HG03432 (cell line): Measurements from ENCODE around the gene PTPDC1.

Experiments used
- ATAC-seq: cut with Tn5 transposase; IDR thresholded peaks from one replicate; pipeline ENCODE4 v1.9.1; 2021; ENCODE audit warnings: mild to moderate bottlenecking, moderate library complexity; ENCODE audit not compliant: unreplicated experiment

The PTPDC1 gene, protein sequence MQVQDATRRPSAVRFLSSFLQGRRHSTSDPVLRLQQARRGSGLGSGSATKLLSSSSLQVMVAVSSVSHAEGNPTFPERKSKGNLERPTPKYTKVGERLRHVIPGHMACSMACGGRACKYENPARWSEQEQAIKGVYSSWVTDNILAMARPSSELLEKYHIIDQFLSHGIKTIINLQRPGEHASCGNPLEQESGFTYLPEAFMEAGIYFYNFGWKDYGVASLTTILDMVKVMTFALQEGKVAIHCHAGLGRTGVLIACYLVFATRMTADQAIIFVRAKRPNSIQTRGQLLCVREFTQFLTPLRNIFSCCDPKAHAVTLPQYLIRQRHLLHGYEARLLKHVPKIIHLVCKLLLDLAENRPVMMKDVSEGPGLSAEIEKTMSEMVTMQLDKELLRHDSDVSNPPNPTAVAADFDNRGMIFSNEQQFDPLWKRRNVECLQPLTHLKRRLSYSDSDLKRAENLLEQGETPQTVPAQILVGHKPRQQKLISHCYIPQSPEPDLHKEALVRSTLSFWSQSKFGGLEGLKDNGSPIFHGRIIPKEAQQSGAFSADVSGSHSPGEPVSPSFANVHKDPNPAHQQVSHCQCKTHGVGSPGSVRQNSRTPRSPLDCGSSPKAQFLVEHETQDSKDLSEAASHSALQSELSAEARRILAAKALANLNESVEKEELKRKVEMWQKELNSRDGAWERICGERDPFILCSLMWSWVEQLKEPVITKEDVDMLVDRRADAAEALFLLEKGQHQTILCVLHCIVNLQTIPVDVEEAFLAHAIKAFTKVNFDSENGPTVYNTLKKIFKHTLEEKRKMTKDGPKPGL

DNA sequence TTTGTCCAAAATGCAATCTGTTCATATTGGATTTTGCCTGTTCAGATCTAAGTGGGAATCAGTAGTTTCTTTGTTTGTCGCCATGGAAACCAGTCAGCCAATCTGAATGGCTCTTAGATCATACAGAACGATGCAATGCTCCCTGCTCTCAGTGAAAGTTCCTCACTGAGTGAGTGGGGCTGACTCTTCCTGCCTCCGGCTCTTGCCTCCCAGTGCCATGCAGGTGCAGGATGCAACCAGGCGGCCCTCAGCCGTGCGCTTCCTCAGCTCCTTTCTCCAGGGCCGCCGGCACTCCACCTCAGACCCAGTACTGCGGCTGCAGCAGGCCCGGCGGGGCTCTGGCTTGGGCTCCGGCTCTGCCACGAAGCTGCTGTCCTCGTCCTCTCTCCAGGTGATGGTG, at the start of gene PTPDC1:
Gene PTPDC1 (plus strand): TSS at position 151 of the 400 bp plus-strand sequence. CDS start 67 bp downstream, at position 218.
- no peak for ATAC-seq

DNA sequence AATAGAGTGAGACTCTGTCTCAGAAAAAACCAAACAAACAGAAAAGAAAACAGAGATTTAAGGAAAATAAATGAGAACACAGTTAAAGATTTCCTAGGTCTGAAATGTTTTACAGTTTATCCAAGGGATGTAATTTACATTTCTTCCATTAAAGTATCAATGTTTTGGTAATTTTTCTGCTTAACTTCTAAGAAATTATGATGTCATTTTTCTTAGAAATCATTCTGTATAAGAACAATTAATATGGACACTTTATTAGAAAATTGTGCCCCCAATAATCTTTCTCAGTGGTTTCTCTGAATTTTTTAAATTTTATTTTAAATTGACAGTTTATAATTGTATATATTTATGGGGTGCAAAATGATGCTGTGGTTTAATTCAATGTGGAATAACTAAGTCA, 49.8 kb upstream of the PTPDC1 start:
- ATAC-seq: no peak

DNA sequence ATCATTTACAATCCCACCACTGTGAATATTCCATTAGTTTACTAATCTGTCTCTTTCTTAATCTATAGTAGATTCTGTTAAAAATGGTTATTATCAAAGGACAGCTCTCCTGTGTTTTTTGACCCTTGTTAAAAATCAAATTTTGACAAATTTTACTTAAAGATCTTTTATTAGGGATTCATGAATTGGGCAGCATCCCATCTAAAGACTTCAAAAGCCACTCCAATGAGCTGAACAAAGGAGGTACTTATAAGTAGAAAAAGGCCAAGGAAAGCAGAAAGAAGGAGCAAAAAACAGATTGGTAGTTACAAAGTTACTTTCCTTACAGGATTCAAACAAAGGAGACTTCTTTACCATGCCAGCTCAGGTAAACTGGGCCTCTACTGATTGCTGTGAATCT, 44.5 kb upstream of the PTPDC1 start:
- no peak for ATAC-seq

- no peak for ATAC-seq
Measured at GRCh38 chr9:94042516-94043360, 41.5 kb upstream of the PTPDC1 start.

DNA sequence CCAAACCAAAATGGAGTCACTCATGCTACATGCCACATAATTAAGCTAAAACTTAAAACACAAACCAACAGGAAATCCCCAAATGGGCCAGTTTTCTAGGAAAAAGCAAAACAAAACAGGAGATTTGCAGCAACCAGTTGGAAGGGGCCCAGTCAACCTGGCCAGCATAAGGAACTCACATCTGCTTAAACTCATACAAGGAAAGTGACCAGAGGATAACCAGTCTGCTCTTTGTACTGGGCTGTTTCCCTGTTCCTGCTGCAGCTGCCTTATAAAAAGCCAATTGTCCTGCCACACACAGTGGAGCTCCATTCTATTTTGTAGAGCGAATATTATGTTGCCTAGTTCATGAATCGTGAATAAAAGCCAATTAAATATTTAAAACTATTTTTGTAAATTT, 29.5 kb upstream of the PTPDC1 start:
- no peak for ATAC-seq

DNA sequence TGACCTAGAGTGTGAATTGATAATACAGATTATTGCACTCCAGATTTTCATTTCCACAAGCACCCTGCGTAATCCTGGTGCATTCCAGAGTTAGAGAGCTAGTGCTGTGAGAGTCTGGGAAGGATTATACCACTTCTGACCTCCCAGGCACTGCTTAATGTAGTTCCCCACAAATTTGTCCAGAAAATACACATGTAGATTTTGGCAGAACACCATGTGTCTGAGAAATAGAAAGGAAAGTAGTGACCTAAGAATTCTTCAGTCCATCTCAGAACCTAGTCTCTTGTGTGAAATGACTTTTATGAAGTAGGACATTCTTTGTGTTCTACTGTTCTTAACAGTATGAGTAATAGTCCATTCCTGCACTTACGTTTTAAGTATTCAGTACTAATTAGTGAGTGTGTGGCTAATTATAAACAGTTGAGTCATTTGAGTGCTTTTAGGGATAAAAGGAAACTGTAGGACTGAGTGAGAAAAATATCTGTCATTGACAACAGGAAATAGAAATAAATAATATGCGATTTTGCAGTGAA, 27.8 kb upstream of the PTPDC1 start:
- no peak for ATAC-seq

GRCh38 chr9:94057918-94058317, 26.3 kb upstream of the PTPDC1 start:
- no peak for ATAC-seq

GRCh38 chr9:94061864-94062263, 22.4 kb upstream of the PTPDC1 start:
- ATAC-seq: no peak

GRCh38 chr9:94065535-94065961, 18.7 kb upstream of the PTPDC1 start:
- peak; percentile 54 for ATAC-seq

GRCh38 chr9:94068257-94068656, 16.0 kb upstream of the PTPDC1 start:
- no peak for ATAC-seq

DNA sequence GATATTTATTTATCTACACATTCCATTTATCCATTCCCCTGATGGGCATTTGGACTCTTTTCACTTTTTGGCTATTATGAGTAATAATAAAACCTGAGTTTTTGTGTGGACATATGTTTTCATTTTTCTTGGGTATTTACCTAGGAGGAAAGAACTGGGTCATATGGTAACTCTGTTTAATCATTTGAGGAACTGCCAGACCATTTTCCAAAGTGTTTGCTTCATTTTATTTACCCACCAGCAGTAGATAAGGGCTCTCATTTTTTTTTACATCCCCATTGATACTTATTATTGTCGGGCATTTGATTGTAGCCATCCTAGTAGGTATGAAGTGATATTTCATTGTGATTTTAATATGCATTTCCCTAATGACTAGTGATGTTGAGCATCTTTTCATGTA, 7.7 kb upstream of the PTPDC1 start:
- no peak for ATAC-seq

GRCh38 chr9:94078086-94078485, 6.2 kb upstream of the PTPDC1 start:
- no peak for ATAC-seq

GRCh38 chr9:94079236-94079635, 5.0 kb upstream of the PTPDC1 start:
- no peak for ATAC-seq

DNA sequence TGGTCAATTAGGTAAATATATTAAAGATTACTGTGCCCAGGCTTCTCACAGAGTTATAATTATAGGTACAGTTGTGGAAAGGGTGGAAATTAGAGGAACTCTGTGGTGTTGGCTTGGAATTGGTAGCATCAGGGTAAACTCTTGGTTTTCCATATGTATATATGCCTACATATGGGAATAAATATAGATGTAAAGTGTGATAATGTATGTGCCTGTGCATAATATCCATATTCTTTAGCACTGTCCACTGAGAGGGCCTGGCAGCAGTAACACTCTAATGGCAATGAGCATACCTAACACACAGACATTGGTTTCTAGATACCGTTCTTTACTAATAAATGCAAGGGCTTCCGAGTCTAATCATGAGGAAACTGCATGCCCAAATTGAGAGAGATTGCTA, 4.0 kb upstream of the PTPDC1 start:
- ATAC-seq: no peak

DNA sequence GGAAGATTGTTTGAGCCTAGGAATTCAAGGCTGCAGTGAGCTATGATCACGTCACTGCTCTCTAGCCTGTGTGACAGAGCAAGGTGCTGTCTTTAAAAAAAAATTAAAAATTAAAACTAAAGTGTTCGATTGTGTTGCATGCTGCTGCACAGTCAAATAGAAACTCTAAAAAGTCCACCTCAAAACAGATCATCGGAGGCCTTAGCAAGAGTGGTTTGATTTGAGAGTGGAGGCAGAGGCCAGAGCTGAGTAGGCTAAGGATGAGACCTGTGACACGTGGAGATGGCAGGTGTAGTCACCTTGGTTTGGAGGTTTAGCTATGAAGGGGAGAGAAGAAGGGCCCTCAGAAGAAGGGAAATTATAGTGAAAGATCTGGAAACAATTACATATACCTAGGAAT, 2.8 kb upstream of the PTPDC1 start:
- peak; percentile 44 for ATAC-seq

DNA sequence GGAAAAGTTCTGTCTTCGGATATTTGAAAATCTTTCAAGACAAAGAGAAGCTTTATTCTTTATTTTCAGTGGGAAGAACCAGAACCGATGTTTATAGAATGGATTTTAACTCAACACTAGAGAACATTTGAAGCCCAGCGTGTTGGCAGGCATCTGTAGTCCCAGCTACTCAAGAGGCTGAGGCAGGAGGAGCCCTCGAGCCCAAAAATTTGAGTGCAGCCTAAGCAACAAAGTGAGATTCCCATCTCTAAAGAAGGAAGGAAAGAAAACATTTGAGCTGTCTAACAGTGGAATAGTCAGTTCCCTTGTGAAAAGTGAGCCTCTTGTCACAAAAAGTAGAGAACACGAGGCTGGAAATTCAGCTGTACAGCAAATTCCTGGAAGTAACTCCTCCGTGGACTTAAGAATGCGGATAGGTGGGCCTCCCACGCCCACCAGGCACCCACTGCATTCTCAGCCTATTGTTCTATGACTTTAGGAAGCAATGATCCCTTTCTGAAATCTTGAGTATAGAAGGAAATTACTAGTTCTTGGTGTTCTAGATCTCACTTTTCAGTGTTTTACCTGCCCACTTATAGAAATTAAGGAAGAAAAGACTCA, 2.3 kb upstream of the PTPDC1 start:
- ATAC-seq: no peak

DNA sequence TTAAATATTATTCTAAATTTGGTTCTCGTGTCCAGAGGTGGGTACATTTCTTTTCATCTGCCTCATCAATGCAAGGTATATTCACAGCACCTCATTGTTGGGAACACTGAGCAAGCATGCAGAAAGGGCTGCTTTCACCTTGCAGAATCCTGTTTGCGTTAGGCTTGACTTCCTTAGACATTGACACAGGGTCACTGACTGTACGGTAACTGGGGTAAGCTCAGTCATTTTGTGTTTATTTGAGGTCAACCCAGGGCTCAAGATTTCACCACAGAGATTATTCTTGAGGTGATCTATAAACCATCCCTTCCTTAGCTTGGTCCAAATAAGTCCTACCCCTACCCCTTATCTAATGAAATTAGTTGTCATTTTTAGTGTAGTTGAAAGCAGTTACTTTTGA, 1.7 kb upstream of the PTPDC1 start:
- no peak for ATAC-seq

DNA sequence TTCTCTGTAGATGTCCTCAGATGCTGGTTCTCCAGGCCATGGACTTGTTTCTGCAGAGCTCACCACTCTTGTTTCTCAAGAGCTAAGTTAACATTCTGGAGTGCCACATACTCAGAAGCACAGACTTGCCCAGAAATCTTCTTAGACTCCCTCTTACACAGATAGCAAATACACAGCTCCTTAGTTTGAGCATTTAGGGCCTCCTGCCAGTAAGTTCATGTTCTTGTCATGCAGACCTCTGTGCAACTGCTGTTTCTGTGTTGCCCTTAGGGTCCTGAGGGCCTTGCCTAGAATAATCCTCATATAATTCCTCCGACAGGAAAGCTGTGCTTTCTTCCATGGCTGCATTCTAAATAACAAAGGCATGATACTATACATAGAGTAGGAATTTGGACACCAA, 1.3 kb upstream of the PTPDC1 start:
- no peak for ATAC-seq

DNA sequence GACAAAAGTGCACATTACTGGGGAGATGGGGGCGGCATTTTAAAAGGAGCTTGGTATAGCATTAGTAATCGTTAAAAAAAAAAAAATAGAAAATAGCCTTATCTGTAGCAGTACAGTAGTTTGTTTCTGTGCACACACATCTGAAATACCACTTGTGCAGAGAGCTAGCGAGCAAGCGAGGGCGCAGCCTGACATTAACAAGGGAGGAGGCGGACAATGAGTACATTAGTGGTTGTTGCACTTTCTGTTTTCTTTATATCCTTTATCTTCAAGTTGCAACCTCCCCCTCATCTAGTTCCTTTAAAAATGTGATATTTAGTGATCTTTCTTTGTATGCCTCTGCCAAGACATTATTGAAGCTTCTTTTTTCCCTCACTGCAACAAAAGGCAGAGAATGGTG, 880 bp upstream of the PTPDC1 start:
- no peak for ATAC-seq

DNA sequence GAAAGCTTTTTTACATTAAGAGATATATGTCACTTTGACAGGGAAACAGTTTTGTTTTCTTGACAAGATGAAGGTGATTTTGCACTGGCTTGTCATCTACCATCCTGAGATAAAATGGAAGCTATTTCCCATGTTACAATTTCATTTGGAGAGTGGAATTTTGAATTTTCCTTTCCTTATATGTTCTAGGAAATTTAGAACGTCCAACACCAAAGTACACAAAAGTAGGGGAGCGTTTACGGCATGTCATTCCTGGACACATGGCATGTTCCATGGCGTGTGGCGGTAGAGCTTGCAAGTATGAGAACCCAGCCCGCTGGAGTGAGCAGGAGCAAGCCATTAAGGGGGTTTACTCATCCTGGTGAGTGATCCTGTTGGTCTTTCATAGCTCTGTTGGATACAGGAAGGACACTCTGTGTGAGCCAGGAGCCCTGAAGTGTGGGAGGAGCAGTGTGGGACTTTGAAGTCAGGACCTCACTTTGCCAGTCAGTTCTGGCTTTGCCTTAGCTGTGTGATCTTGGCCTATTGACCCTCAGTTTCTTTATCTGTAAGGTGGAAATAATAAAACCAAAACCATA, 887 bp downstream of the PTPDC1 start:
- no peak for ATAC-seq
